Nephron (organoid): ENCODE results near the gene CYSTM1.

Experiments used
- H3K27ac Mint-ChIP-seq, 3 experiments: 2 replicates each; pipeline ENCODE4 v1.8.0; 2020; ENCODE audit warnings: mixed read lengths in 3 of 3, mild to moderate bottlenecking in 2 of 3, moderate library complexity in 1 of 3
- H3K27me3 Mint-ChIP-seq: 2 replicates; pipeline ENCODE4 v1.8.0; 2021; ENCODE audit warnings: low read depth, mild to moderate bottlenecking, moderate library complexity, mixed read lengths
- H3K36me3 Mint-ChIP-seq: 2 replicates; pipeline ENCODE4 v1.8.0; 2020; ENCODE audit warnings: low read depth, mixed read lengths
- H3K4me1 Mint-ChIP-seq: 2 replicates; pipeline ENCODE4 v1.8.0; 2020; ENCODE audit warnings: mixed read lengths
- H3K4me3 Mint-ChIP-seq, 3 experiments: 2 replicates each; pipeline ENCODE4 v1.8.0; 2020; ENCODE audit warnings: mild to moderate bottlenecking in 3 of 3, mixed read lengths in 3 of 3, moderate library complexity in 2 of 3
- H3K9me3 Mint-ChIP-seq: 2 replicates; pipeline ENCODE4 v1.8.0; 2020; ENCODE audit warnings: mixed read lengths
- CTCF ChIP-seq, 3 experiments: fragments of 200-600 bp; sonication (generic); IDR thresholded peaks; one replicate each; pipeline ENCODE4 v1.5.0; 2021; ENCODE audit warnings: antibody characterized with exemption in 3 of 3; ENCODE audit not compliant: unreplicated experiment in 3 of 3

The CYSTM1 gene

GRCh38 chr5:140165923-140166270 lies 9.1 kb upstream of the CYSTM1 start:
- H3K27me3 Mint-ChIP-seq, result peaks cover 21% of the 10 kb centered on the region
- no peaks in the 10 kb centered on the region for H3K36me3 Mint-ChIP-seq
- no peak overlapping the region for H3K4me3 Mint-ChIP-seq
- H3K9me3 Mint-ChIP-seq, result no peaks in the 10 kb centered on the region
- TF ChIP-seq CTCF (IDR thresholded peaks at IDR 0.05; ENCODE audit: unreplicated experiment in 3 of 3), result no peak
- H3K4me1 Mint-ChIP-seq, result no peaks in the 10 kb centered on the region
- H3K27ac Mint-ChIP-seq, result no peak overlapping the region

- Mint-ChIP-seq H3K36me3 (no peaks in the 10 kb centered on the region), H3K9me3 (no peaks in the 10 kb centered on the region), H3K4me3 (no peak overlapping the region), H3K27ac (no peak overlapping the region), H3K27me3 (peaks cover 21% of the 10 kb centered on the region), H3K4me1 (no peaks in the 10 kb centered on the region)
- no peak for TF ChIP-seq CTCF (IDR thresholded peaks at IDR 0.05; ENCODE audit: unreplicated experiment in 3 of 3)
Measured at GRCh38 chr5:140166911-140167310, 8.1 kb upstream of the CYSTM1 start.

GRCh38 chr5:140168371-140168770 lies 6.6 kb upstream of the CYSTM1 start:
- peaks cover 12% of the 10 kb centered on the region for H3K27me3 Mint-ChIP-seq
- no peaks in the 10 kb centered on the region for H3K9me3 Mint-ChIP-seq

GRCh38 chr5:140169410-140169809 lies 5.6 kb upstream of the CYSTM1 start:
- H3K36me3 Mint-ChIP-seq, result no peaks in the 10 kb centered on the region

More at GRCh38 chr5:140168371-140168770, 6.6 kb upstream of the CYSTM1 start:
- no peaks in the 10 kb centered on the region for H3K36me3 Mint-ChIP-seq
- no peak for TF ChIP-seq CTCF (IDR thresholded peaks at IDR 0.05; ENCODE audit: unreplicated experiment in 3 of 3)
- no peak overlapping the region for H3K4me3 Mint-ChIP-seq
- no peak overlapping the region for H3K27ac Mint-ChIP-seq
- H3K4me1 Mint-ChIP-seq, result no peaks in the 10 kb centered on the region

GRCh38 chr5:140172483-140172882 lies 2.5 kb upstream of the CYSTM1 start:
- H3K4me3 Mint-ChIP-seq, result no peak overlapping the region
- TF ChIP-seq CTCF (IDR thresholded peaks at IDR 0.05; ENCODE audit: unreplicated experiment in 3 of 3), result no peak
- no peaks in the 10 kb centered on the region for H3K36me3 Mint-ChIP-seq
- H3K9me3 Mint-ChIP-seq, result no peaks in the 10 kb centered on the region
- H3K4me1 Mint-ChIP-seq, result peaks cover 26% of the 10 kb centered on the region
- no peak overlapping the region for H3K27ac Mint-ChIP-seq
- H3K27me3 Mint-ChIP-seq, result peaks cover 9% of the 10 kb centered on the region

More at GRCh38 chr5:140169410-140169809, 5.6 kb upstream of the CYSTM1 start:
- Mint-ChIP-seq H3K9me3 (no peaks in the 10 kb centered on the region), H3K27ac (no peak overlapping the region), H3K4me1 (peaks cover 6% of the 10 kb centered on the region), H3K4me3 (no peak overlapping the region), H3K27me3 (peaks cover 16% of the 10 kb centered on the region)
- TF ChIP-seq CTCF (IDR thresholded peaks at IDR 0.05; ENCODE audit: unreplicated experiment in 3 of 3), result no peak

GRCh38 chr5:140174014-140174413 lies 974 bp upstream of the CYSTM1 start:
- no peak for TF ChIP-seq CTCF (IDR thresholded peaks at IDR 0.05; ENCODE audit: unreplicated experiment in 3 of 3)
- Mint-ChIP-seq H3K9me3 (no peaks in the 10 kb centered on the region), H3K27me3 (peaks cover 9% of the 10 kb centered on the region), H3K4me1 (peaks cover 33% of the 10 kb centered on the region), H3K4me3 (peak overlapping the region; percentile 94 to 96 (median 95)), H3K36me3 (no peaks in the 10 kb centered on the region), H3K27ac (peak overlapping the region; percentile 89 to 97 (median 97))
